Measurements from ENCODE around the gene VWF. TPM values are rescaled to one million over a fixed set of nuclear protein-coding genes. Genes with fewer than 3 reads are reported as not detected.

VWF gene
- total RNA-seq, 2 experiments from 2014 or later: 0.24 to 0.25 TPM

GRCh38 chr12:5902736-5903135 is 221.7 kb downstream of the VWF start:
- DNase-seq: no peak
- no peaks in the 10 kb centered on the region for H3K9me3 Mint-ChIP-seq
- no peak overlapping the region for H3K27ac Mint-ChIP-seq
- no peak overlapping the region for H3K4me3 Mint-ChIP-seq
- no peaks in the 10 kb centered on the region for H3K4me1 Mint-ChIP-seq
- H3K27me3 Mint-ChIP-seq: peaks cover 35% of the 10 kb centered on the region
- no peaks in the 10 kb centered on the region for H3K36me3 Mint-ChIP-seq

GRCh38 chr12:5901416-5901815 is 223.1 kb downstream of the VWF start:
- Mint-ChIP-seq H3K27me3 (peaks cover 44% of the 10 kb centered on the region), H3K4me3 (no peak overlapping the region), H3K27ac (no peak overlapping the region), H3K36me3 (no peaks in the 10 kb centered on the region), H3K9me3 (peaks cover 1% of the 10 kb centered on the region), H3K4me1 (no peaks in the 10 kb centered on the region)
- DNase-seq: no peak

- no peak overlapping the region for H3K4me3 Mint-ChIP-seq
- H3K27ac Mint-ChIP-seq: no peak overlapping the region
- H3K27me3 Mint-ChIP-seq: peaks cover 49% of the 10 kb centered on the region
- H3K36me3 Mint-ChIP-seq: no peaks in the 10 kb centered on the region
- no peaks in the 10 kb centered on the region for H3K4me1 Mint-ChIP-seq
- no peak for DNase-seq
- peaks cover 1% of the 10 kb centered on the region for H3K9me3 Mint-ChIP-seq
Observed at GRCh38 chr12:5900533-5901205, 223.8 kb downstream of the VWF start.

GRCh38 chr12:5900076-5900475 is 224.4 kb downstream of the VWF start:
- H3K27me3 Mint-ChIP-seq: peaks cover 50% of the 10 kb centered on the region
- no peak overlapping the region for H3K27ac Mint-ChIP-seq
- no peak overlapping the region for H3K4me3 Mint-ChIP-seq
- H3K9me3 Mint-ChIP-seq: peaks cover 1% of the 10 kb centered on the region
- H3K36me3 Mint-ChIP-seq: no peaks in the 10 kb centered on the region
- no peaks in the 10 kb centered on the region for H3K4me1 Mint-ChIP-seq
- no peak for DNase-seq

GRCh38 chr12:5899675-5900074 is 224.8 kb downstream of the VWF start:
- no peaks in the 10 kb centered on the region for H3K36me3 Mint-ChIP-seq
- no peaks in the 10 kb centered on the region for H3K4me1 Mint-ChIP-seq
- H3K27me3 Mint-ChIP-seq: peaks cover 52% of the 10 kb centered on the region
- no peak for DNase-seq
- H3K9me3 Mint-ChIP-seq: peaks cover 3% of the 10 kb centered on the region
- no peak overlapping the region for H3K27ac Mint-ChIP-seq
- no peak overlapping the region for H3K4me3 Mint-ChIP-seq

DNA sequence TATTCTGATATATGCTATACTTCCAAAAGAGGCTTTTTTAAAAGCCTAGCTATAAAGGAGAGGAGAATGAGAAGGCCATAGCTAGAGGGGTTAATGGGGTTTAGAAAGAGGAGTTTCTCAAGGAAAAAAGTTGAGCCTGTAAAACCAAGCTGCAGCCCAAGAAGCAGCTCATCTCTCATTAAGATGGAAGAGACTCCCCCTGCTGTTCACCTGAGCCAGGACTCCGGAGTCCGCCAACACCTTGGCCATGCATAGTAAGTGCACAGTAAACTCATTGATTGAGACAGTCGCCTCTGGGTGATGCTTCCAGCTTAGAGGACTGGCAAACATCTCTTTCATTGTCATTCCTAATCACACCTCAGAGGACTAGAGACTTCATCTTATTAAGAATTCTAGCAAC is 225.6 kb downstream of the VWF start:
- DNase-seq: no peak
- no peak overlapping the region for H3K27ac Mint-ChIP-seq
- H3K9me3 Mint-ChIP-seq: peaks cover 6% of the 10 kb centered on the region
- H3K27me3 Mint-ChIP-seq: peaks cover 54% of the 10 kb centered on the region
- no peak overlapping the region for H3K4me3 Mint-ChIP-seq
- no peaks in the 10 kb centered on the region for H3K36me3 Mint-ChIP-seq
- H3K4me1 Mint-ChIP-seq: no peaks in the 10 kb centered on the region

Other genes starting within 250 kb of the VWF start
- not detected for gene ANO2, start 179.4 kb downstream of the VWF start, total RNA-seq
- gene CD9, start 75.7 kb upstream of the VWF start, total RNA-seq: 10 to 100 TPM; 16.2 to 18.1 TPM
- gene PLEKHG6, start 186.0 kb upstream of the VWF start, total RNA-seq: under 1 TPM; 0.10 to 0.52 TPM
- 10 to 100 TPM; 44.8 to 49.1 TPM for gene TNFRSF1A, start 217.4 kb upstream of the VWF start, total RNA-seq